Measurements from ENCODE around the gene SLIT3.

- no peak for TF ChIP-seq CTCF (conservative IDR thresholded peaks at IDR 0.05; ENCODE audit: low read length)
- no peak for TF ChIP-seq EZH2phosphoT487 (IDR thresholded peaks at IDR 0.05; ENCODE audit: borderline replicate concordance)
These were observed 646.7 kb downstream of the SLIT3 start for GRCh38 chr5:168654211-168654721.

Measured in Loucy (cell line).